Cardiac fibroblast (primary cell): ENCODE results near the gene SCNN1B.
"Not testable (repeated sequence)": the region's sequence is repeated elsewhere in the genome, so short reads cannot be mapped to it uniquely, and the experiment has no call there.

ENCODE experiments used
- DNase-seq, 2 donors: peaks; one replicate each; pipeline versions ENCODE4 v3.0.0 to v3.0.0-alpha.2; 2010; ENCODE audit warnings: low read depth in 2 of 2
- H3K4me3 ChIP-seq, 2 donors: replicated peaks in 1 of 2; 1 replicate in 1 of 2; 2 replicates in 1 of 2; pipeline ENCODE4 v1.5.1; 2011; ENCODE audit warnings: low read depth in 2 of 2, low read length in 2 of 2, mild to moderate bottlenecking in 2 of 2, moderate library complexity in 1 of 2
- TF ChIP-seq, protein P1 (sequence below): IDR thresholded peaks from one replicate; pipeline ENCODE4 v1.5.1; 2011; ENCODE audit warnings: low read depth, mild to moderate bottlenecking, low read length, inconsistent platforms

SCNN1B gene

DNA sequence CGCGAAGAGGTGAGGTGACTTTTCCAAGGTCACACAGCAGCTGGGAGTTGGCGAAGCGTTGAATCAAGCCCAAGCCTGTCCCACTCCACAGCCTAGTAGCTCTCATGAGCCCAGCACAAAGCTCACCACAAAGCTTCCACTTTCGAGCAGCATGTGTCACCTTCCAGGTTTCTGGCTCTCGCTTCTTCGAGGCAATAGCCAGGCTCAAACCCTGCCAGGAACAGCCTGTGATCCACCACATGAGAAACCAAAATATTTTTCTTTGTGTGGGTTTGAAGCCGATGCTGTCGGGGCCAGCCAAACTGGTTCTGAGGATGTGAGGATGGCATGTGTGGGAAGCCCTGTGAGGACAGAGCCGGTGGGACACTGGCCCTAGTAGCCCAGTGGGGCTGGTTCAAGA lies 82.8 kb downstream of the SCNN1B start:
- no peak overlapping the region for H3K4me3 ChIP-seq
- DNase-seq: no peak
- TF ChIP-seq, protein P1, sequence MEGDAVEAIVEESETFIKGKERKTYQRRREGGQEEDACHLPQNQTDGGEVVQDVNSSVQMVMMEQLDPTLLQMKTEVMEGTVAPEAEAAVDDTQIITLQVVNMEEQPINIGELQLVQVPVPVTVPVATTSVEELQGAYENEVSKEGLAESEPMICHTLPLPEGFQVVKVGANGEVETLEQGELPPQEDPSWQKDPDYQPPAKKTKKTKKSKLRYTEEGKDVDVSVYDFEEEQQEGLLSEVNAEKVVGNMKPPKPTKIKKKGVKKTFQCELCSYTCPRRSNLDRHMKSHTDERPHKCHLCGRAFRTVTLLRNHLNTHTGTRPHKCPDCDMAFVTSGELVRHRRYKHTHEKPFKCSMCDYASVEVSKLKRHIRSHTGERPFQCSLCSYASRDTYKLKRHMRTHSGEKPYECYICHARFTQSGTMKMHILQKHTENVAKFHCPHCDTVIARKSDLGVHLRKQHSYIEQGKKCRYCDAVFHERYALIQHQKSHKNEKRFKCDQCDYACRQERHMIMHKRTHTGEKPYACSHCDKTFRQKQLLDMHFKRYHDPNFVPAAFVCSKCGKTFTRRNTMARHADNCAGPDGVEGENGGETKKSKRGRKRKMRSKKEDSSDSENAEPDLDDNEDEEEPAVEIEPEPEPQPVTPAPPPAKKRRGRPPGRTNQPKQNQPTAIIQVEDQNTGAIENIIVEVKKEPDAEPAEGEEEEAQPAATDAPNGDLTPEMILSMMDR: no peak

DNA sequence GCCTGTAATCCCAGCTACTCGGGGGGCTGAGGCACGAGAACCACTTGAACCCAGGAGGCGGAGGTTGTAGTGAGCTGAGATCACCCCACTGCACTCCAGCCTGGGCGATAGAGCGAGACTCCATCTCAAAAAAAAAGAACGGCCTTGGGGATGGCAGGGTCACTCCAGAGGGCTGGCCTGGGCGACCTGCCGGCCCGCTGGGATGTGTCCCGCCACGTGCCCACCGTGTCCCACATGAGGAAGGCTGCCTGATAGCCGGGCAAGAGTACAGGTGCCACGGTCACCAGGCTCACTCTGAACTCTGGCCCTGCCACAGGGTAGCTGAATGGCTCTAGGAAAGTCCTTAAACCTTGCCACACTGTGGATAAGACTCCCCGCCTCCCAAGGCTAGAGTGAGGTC lies 83.3 kb downstream of the SCNN1B start:
- no peak for DNase-seq
- no peak overlapping the region for H3K4me3 ChIP-seq
- TF ChIP-seq, protein P1: no peak

DNA sequence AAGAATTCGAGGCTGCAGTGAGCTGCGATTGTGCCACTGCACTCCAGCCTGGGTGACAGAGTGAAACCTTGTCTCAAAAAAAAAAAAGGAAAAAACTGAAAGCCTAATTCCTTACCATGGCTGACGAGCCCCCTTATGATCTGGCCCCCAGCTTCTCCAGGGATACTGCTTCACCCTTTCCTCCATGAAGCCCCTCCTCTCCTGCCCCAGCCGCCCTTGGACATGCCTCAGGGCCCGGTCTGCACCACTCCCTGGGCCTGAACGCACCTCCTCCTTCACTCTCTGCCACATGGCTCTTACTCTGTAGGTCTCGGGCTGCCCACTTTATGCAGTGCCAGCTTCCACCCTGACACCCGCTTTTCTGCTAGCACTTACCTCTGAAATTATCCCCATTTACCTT lies 85.6 kb downstream of the SCNN1B start:
- H3K4me3 ChIP-seq: no peak overlapping the region
- TF ChIP-seq, protein P1: no peak
- DNase-seq: no peak

DNA sequence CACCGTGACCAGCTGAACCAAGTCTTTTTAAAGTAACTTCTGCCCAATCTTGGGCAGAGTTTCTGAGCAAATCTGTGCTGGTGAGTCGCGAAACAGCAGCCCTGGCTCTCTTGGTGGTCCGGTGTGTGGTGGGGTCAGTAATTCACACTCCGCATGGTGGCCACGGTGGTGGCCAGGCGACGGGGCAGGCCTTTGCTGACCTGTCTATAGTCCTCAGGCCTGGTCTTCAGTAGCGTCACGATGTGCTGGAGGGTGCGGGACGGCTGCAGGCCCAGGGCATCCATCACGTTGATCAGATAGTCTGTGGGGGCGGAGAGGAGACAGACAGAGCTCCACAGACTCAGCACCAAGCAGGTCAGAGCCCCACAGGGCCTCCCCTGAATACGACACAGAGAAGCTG lies 86.7 kb downstream of the SCNN1B start:
- H3K4me3 ChIP-seq: no peak overlapping the region
- TF ChIP-seq, protein P1: no peak
- DNase-seq: no peak

DNA sequence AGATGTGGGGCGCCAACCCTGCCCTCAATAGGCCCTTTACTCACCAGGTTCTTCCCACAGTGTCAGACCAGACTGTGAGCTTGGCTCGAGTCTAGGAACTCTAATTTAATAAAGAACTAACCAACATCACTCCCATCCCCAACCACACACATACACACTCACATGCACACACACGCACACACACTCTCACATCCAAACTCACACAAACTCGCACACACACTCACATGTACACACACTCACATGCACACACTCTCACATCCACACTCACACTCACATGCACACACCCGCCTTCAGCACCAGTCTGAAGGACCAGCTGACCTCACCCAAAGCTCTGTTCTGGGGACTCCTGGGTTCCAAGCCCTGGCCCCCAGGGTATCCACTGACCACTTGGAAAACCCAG lies 87.1 kb downstream of the SCNN1B start:
- TF ChIP-seq, protein P1: no peak
- no peak overlapping the region for H3K4me3 ChIP-seq
- no peak for DNase-seq

DNA sequence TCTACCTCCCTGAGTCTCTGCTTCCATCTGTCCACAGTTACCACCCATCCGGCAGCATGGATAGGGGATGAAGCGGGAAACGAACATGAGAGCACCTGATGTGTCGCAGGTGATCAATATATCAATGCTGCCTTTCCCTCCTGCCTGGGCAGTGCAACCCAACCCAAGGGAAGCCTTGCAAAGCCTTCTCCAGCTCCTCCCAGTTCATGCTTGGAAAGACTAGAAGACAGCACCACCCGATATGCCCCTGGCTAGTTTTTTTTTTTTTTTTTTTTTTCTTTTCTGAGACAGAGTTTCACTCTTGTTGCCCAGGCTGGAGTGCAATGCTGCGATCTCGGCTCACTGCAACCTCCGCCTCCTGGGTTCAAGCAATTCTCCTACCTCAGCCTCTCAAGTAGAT lies 87.8 kb downstream of the SCNN1B start:
- not testable (repeated sequence) for H3K4me3 ChIP-seq, DNase-seq

DNA sequence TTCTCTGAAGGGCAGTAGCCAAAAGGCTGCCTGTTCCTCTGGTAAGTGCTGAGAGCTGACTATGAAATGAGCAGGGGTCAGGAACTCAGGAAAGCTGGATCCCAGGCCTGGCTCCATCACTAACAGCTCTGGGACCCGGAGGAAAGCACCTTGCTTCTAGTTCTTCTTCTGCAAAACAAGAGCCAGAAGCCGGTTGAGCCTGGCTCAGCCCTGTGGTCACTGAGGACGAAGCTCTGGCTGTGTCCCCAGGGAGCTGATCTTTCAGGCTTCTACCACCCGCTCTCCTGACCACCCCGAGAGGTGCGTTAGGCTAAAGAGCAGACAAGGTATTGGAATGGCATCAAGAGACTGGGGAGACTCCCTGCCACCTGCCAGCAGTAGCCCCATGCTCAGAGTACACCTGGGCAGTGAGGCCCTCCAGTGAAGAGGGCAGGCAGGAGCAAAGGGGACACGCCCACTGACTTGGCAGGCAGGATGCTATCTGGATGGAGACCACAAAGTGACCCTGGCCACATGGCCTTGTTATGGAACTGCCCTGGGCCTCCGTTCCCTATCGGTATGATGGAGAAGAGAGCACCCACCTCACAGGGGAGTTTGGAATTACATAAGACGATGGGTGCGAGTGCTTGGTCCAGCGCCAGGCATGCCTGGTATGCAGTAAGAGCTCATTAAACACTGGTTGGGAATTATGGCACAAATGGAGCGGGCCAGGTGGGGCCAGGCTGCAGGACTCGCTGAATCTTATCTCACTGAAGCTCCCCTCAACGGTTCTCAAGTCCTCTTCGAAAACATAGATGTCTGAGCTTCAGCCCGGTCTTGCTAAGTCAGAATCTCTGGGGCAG lies 89.5 kb downstream of the SCNN1B start:
- no peak overlapping the region for H3K4me3 ChIP-seq
- no peak for DNase-seq
- TF ChIP-seq, protein P1: no peak
